K562 treated with DMSO at 1 percent for 4 hours (cell line): ENCODE data around the gene DDX23. TPM values are rescaled to one million over a fixed set of nuclear protein-coding genes. Genes with fewer than 3 reads are reported as not detected.

Experiments
- total RNA-seq: library from RNA; unstranded; fragments of 300-600 nt; gene quantifications from 2 replicates; pipeline ENCODE4 v1.2.3, GENCODE V29; 2022; ENCODE audit not compliant: insufficient read depth

The DDX23 gene
- 61.7 and 73.8 TPM in 2 replicates for total RNA-seq

DNA sequence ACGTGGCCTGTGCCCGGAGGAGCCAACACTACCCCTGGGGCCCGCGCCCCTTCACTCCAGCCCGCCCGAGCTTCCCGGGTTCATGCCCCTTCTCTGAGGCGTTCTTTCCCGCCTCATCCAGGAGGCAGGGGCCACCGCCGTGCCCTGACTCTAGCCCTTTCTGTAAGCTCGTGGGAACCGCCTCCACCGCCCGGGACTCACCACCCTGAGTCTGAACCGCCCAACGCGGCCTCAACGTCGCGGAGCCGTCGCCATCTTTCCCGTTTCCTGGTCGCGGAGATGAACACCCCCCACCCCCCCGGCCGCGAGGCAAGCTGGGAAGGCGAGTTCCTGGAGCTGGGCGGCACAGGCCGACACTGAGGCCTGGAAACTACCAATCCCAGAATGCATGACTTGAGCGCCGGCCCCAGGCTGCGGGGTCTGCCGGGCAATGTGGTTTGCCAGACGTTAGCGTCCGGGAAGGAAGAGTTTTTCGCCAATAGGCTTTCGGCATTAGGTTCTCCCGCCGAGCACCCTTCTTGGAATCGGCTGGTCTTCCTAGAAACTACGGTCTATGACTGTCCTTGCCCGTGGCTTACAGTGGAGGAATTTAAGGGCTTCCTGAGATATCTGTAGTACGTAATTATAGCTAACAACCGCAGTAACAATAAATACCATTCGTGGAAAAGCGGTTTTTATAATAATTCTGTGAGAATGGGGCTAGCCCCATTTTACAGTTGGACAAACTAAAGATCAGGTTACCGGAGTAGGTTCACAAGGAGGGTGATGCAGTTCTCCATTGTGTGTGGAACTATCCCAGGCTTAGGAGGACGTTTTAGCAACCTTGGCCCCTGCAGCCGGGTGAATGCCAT lies at the start of gene DDX23:
Gene DDX23, minus strand, starts transcription at position 281 of the 851 bp plus-strand sequence. CDS start 6,381 bp downstream, outside the sequence.

DNA sequence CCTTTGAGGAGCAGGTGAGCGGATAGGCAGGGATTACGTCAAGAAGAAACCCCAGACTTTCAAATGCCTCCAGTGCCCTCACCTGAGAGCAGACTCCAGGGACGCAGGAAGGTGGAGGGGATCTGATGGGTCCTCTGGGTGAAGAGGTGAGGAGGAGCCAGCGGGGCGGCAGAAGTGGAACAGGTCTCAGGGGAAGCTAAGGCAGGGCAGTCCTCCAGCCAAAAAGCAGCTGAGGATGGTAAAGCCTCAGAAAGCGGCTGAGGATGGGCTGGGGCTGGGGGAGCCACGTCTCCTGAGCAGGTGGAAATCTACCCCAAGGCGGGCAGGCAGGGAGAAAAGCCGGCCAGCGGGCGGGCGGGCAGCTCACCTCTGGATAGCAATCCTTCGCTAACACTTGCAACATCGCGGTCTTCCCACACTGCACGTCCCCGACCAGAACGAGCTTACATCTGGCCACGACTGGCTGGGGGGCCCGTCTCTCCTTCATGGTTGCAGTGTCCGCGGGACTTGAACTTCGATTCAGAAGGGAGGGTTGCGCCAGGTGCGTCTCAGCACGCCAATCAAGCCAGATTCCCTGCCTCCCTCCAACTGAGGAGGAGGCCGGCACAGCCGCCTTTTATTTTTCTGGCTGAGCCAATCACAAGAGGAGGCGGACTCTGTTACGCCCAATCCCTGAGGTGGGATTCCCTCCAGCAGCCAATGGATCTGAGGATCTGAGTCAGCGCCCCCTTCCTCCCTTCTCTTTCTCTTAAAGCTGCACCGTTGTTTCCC lies 13.5 kb upstream of the DDX23 start, which contains the start of gene RND1:
Gene RND1, minus strand, starts transcription at position 590 of the 771 bp plus-strand sequence. Its CDS starts 103 bp downstream, at position 487.

DNA sequence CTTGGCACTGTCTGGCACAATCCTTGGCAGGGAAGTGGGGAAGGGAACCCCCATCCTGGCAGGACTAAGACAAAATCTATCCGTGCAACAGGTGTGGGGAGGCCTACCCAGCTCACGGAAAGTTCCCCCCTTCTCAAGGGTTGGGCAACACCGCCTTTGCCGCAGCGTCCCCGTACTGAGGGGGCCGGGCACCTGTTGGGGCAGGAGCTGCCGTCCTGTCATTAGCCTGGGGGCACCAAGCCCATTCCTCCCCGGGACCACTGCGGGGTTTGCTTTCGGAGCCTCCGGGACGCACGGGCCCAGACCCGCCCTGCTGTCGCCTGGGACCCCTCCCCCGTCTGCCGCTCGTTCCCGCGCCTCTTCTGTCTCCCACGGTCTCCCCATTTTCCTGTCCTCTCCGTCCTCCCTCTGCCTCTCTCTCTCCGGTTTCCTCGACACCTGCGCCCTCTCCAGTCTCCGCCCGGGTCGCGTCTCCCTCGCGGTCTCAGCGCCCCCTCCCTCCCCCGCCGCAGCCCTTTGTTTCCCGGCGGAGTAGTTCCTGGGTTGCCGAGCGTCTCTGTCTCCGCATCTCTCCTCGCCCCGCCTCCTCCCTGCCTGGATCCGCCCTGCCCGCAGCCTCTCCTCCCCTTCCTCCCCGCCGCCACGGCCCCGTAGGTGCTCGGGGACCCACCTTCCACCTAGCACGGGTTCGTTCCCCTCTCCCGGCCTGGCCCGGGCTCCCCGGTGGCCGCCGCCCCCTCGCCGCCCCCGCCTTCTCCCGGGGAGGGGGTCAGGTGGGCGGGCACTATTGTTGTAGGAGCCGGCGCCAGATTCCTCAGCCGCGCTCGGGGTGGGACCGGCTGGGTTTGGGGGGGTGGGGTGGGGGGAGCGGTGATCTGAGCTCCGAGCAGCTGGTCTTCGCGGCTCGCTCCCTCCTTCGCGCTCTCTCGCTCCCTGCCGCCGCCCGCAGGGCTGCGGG lies 33.8 kb downstream of the DDX23 start, which contains the start of gene CACNB3:
Gene CACNB3, plus strand, starts transcription at position 624 of the 958 bp plus-strand sequence. CDS start 434 bp downstream, outside the sequence.

DNA sequence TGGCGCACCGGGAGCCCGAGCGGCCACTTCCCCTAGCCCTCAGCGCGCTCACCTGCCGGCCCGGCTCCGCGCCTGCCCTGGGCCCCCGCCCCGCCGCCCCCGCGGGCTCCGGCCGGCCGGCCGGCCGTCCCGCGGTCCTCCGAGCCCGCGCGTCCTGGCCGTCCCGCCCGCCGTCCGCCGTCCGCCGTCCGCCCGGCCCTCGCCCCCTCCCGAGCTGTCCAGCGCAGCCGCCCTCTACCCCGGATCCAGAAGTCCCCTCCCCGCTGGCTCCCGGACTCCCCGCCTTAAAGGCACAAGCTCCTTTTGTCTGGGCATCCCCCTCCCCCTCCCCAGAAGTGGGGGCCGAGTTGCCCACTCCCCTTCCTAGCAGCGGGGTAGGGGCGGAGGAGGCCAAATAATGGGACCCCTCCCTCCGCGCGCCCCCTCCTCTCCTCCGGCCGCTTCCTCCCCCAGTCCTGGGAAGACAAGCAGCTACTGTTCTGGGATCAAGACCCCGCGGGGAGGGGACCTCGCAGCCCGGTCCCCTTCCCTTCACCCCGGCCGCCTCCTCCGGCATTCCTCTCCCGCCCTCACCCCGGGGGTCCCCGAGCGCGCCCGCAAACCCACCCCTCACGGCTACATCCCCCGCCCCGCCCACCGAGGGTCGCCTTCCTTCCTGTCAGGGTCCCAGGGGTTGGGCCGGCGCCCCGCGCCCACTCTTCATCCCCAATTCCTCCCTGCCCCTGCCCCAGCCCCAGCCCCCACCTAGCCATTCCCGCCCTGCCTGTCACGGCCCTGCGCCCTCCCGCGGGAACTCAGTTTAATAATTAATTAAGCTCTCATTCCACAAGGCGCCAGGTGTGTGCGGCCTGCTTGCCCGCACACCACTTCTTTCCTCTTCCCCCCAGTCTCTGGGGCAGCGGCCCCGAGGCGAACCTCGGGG lies 62.8 kb downstream of the DDX23 start, which contains the start of gene ADCY6:
Gene ADCY6, minus strand, starts transcription at position 236 of the 922 bp plus-strand sequence. CDS start 5,655 bp downstream, outside the sequence.

Other genes with a start within 250 kb of the DDX23 start
- gene KANSL2, start 169.9 kb downstream of the DDX23 start, total RNA-seq = 25.6 and 33.3 TPM in 2 replicates
- gene CCNT1, start 135.5 kb downstream of the DDX23 start, total RNA-seq = 13.2 and 19.5 TPM in 2 replicates
- gene ADCY6, start 63.1 kb downstream of the DDX23 start, total RNA-seq = 0.46 and 0.79 TPM in 2 replicates
- gene CACNB3, start 33.7 kb downstream of the DDX23 start, total RNA-seq = 1.4 and 2.4 TPM in 2 replicates
- 1.8 and 1.9 TPM in 2 replicates for gene RND1, start 13.7 kb upstream of the DDX23 start, total RNA-seq
- 4.6 and 8.3 TPM in 2 replicates for gene FKBP11, start 73.3 kb upstream of the DDX23 start, total RNA-seq
- gene ARF3, start 105.3 kb upstream of the DDX23 start, total RNA-seq = 50.5 and 56.3 TPM in 2 replicates
- 0.31 TPM in 1 of 2 replicates, not detected in the other for gene WNT10B, start 119.6 kb upstream of the DDX23 start, total RNA-seq
- not detected in 2 replicates for gene WNT1, start 126.2 kb upstream of the DDX23 start, total RNA-seq
- 0.73 and 1.4 TPM in 2 replicates for gene DDN, start 147.2 kb upstream of the DDX23 start, total RNA-seq
- gene PRKAG1, start 166.6 kb upstream of the DDX23 start, total RNA-seq = 60.7 and 65.8 TPM in 2 replicates
- 31.9 and 41.7 TPM in 2 replicates for gene KMT2D, start 208.6 kb upstream of the DDX23 start, total RNA-seq
- gene RHEBL1, start 217.8 kb upstream of the DDX23 start, total RNA-seq = 14.1 and 17.7 TPM in 2 replicates
- gene DHH, start 242.6 kb upstream of the DDX23 start, total RNA-seq = 3.8 and 4.5 TPM in 2 replicates